ENCODE data around the gene CIB4. TPM values are rescaled to one million over a fixed set of nuclear protein-coding genes. Genes with fewer than 3 reads are reported as not detected.

CIB4 gene
- total and polyA plus RNA-seq, 9 of the 15 experiments (the other 6 are each of a cell fraction or from before 2014, with no cell fraction given), result not detected

GRCh38 chr2:26569216-26570082 lies 71.7 kb downstream of the CIB4 start:
- no peak for ATAC-seq
- H3K4me3 ChIP-seq, result no peak overlapping the region
- in situ Hi-C loops (cut with MboI) (no loop called here), intact Hi-C loops (cut with micrococcal nuclease) (no loop called here)
- H4K20me1 ChIP-seq (replicated peaks; ENCODE audit: control insufficient read depth, insufficient read depth, low read length), result peaks cover 11% of the 10 kb centered on the region; the same call in 1 of the 2 replicates
- H3K9ac ChIP-seq (ENCODE audit: insufficient read depth in 1 of 2, low read depth in 2 of 2, low read length in 2 of 2), result no peak overlapping the region
- no peaks in the 10 kb centered on the region for H3K79me2 ChIP-seq (ENCODE audit: control insufficient read depth, insufficient read depth, low read length)
- no peak overlapping the region for H3K27ac ChIP-seq (ENCODE audit: extremely low read depth, low read depth, low read length)
- H3K4me1 ChIP-seq (replicated peaks in 1 of 2; ENCODE audit: control insufficient read depth in 2 of 2, insufficient read depth in 2 of 2, low read length in 2 of 2), result no peaks in the 10 kb centered on the region; a peak in 1 of 5 replicates
- FAIRE-seq, result no peak
- no peak for DNase-seq (ENCODE audit: extremely low read depth in 1 of 4, low spot score in 3 of 4)
- no peaks in the 10 kb centered on the region for H3K36me3 ChIP-seq (ENCODE audit: control insufficient read depth, insufficient read depth, low read length)
- H2AFZ ChIP-seq (ENCODE audit: low read depth, low read length), result no peak overlapping the region
- POLR2A ChIA-PET, result no interaction called here
- under 1% methylated on average over 12 of the region's 12 CpGs for WGBS (ENCODE audit: insufficient coverage, low coverage, missing lambda C conversion rate)
- H3K4me2 ChIP-seq (ENCODE audit: insufficient read depth, low read length), result no peak overlapping the region
- H3K9me3 ChIP-seq (replicated peaks; ENCODE audit: control insufficient read depth, insufficient read depth, low read depth, low read length), result no peaks in the 10 kb centered on the region
- no peak for TF ChIP-seq ARID2 (IDR thresholded peaks at IDR 0.05)
- no peak for TF ChIP-seq DIDO1 (tag; IDR thresholded peaks at IDR 0.05; ENCODE audit: low read depth)
- no peak for TF ChIP-seq ATF1 (CRISPR knock-in tag; IDR thresholded peaks at IDR 0.05)
- no peak for TF ChIP-seq ATF1 (tag; IDR thresholded peaks at IDR 0.05)
- no peak for TF ChIP-seq POU5F1 (IDR thresholded peaks at IDR 0.05; ENCODE audit: borderline replicate concordance, low read depth, low read length, partially characterized antibody)
- no peak for TF ChIP-seq ZNF445 (CRISPR knock-in tag; IDR thresholded peaks at IDR 0.05; ENCODE audit: low read depth)
- TF ChIP-seq HNRNPL (IDR thresholded peaks at IDR 0.05; ENCODE audit: low read depth, low read length), result no peak
- TF ChIP-seq SMAD3 (CRISPR knock-in tag; conservative IDR thresholded peaks at IDR 0.05), result no peak
- TF ChIP-seq ZNF165 (CRISPR knock-in tag; IDR thresholded peaks at IDR 0.05; ENCODE audit: borderline replicate concordance), result no peak
- no peak for TF ChIP-seq ATF6 (CRISPR knock-in tag; IDR thresholded peaks at IDR 0.05)
- no peak for TF ChIP-seq TSC22D4 (tag; IDR thresholded peaks at IDR 0.05)
- no peak for TF ChIP-seq CSDE1 (IDR thresholded peaks at IDR 0.05)
- TF ChIP-seq, protein P1, sequence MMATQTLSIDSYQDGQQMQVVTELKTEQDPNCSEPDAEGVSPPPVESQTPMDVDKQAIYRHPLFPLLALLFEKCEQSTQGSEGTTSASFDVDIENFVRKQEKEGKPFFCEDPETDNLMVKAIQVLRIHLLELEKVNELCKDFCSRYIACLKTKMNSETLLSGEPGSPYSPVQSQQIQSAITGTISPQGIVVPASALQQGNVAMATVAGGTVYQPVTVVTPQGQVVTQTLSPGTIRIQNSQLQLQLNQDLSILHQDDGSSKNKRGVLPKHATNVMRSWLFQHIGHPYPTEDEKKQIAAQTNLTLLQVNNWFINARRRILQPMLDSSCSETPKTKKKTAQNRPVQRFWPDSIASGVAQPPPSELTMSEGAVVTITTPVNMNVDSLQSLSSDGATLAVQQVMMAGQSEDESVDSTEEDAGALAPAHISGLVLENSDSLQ (IDR thresholded peaks at IDR 0.05), result no peak
- TF ChIP-seq SOX6 (IDR thresholded peaks at IDR 0.05), result no peak
- TF ChIP-seq MITF (IDR thresholded peaks at IDR 0.05), result no peak
- no peak for TF ChIP-seq RFX5 (IDR thresholded peaks at IDR 0.05; ENCODE audit: low read depth, low read length)
- no peak for TF ChIP-seq ZC3H4 (CRISPR knock-in tag; IDR thresholded peaks at IDR 0.05; ENCODE audit: borderline replicate concordance)
- no peaks in the 10 kb centered on the region for H3K9me1 ChIP-seq (ENCODE audit: control insufficient read depth, insufficient read depth, low read length)
- H3K27me3 ChIP-seq (ENCODE audit: control insufficient read depth in 2 of 2, insufficient read depth in 2 of 2, low read length in 2 of 2), result peaks cover 46 to 71% of the 10 kb centered on the region in 2 experiments
- CTCF ChIA-PET (ENCODE audit: low intra/inter-chr PET ratio), result no interaction called here
- no TSS peak for BruUV-seq (replicated peaks)
